22Rv1 (cell line): ENCODE measurements around the gene FRMD3.

ENCODE experiments used
- CTCF ChIP-seq: fragments of 450-650 bp; IDR thresholded peaks from 2 replicates; pipeline ENCODE4 v1.5.1; 2017; ENCODE audit warnings: mild to moderate bottlenecking
- ZFX ChIP-seq: fragments of 450-650 bp; IDR thresholded peaks from 2 replicates; pipeline ENCODE4 v1.6.1; 2017; ENCODE audit warnings: antibody characterized with exemption, borderline replicate concordance

DNA sequence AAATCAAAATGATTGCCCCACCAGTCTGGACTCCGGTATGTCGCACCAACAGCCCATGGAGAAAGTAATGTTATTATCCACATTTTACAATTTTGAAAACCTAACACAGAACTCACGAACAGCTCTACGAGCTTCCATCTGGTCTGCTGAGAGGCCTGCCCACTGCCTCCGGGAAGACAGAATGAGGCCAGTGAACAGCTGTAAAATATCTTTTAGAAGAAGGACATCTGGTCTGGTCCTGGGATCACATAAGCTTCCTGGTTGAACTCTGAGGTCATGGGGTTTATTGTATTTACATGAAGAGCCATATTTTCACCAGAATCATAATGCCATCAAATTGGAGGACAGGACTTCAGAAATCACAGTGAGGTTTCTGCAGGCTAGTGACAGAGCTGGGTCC lies 89.0 kb downstream of the FRMD3 start:
- no peak for TF ChIP-seq CTCF
- no peak for TF ChIP-seq ZFX
